Measurements from ENCODE around the gene VNN1. TPM values are rescaled to one million over a fixed set of nuclear protein-coding genes. Genes with fewer than 3 reads are reported as not detected.

VNN1 gene
- total RNA-seq, 1 experiment from 2014 or later, result not detected

- CTCF ChIA-PET, result interaction anchor here (2.2 kb wide), 1 partner anchor 8 kb away, joined by 6 read pairs; no protein-coding TSS in a partner anchor
- TF ChIP-seq EGR1 (IDR thresholded peaks at IDR 0.05; ENCODE audit: low read depth) (no peak), MAX (IDR thresholded peaks at IDR 0.05) (no peak), JUND (IDR thresholded peaks at IDR 0.05) (no peak), ZBTB33 (IDR thresholded peaks at IDR 0.05; ENCODE audit: extremely low read depth, insufficient replicate concordance, low read length) (no peak), EZH2phosphoT487 (IDR thresholded peaks at IDR 0.05; ENCODE audit: borderline replicate concordance) (no peak), SIN3A (IDR thresholded peaks at IDR 0.05; ENCODE audit: low read depth) (no peak), ELF1 (IDR thresholded peaks at IDR 0.05; ENCODE audit: borderline replicate concordance, low read depth) (no peak), YY1 (IDR thresholded peaks at IDR 0.05; ENCODE audit: extremely low read depth, insufficient replicate concordance, low read depth, low read length) (no peak), CTCF (IDR thresholded peaks at IDR 0.05 in 2 of 3, conservative IDR thresholded peaks at IDR 0.05 in 1 of 3; ENCODE audit: borderline replicate concordance in 1 of 3, insufficient read depth in 1 of 3, low read depth in 2 of 3, low read length in 2 of 3) (no peak), SRF (IDR thresholded peaks at IDR 0.05; ENCODE audit: low read depth) (no peak), TCF7L2 (IDR thresholded peaks at IDR 0.05; ENCODE audit: borderline replicate concordance, extremely low read depth, insufficient read depth, insufficient read length) (no peak), FOSL1 (IDR thresholded peaks at IDR 0.05; ENCODE audit: low read depth) (no peak), REST (IDR thresholded peaks at IDR 0.05; ENCODE audit: low read depth) (no peak), POLR2AphosphoS5 (IDR thresholded peaks at IDR 0.05; ENCODE audit: low read depth, low read length) (no peak), RAD21 (IDR thresholded peaks at IDR 0.05; ENCODE audit: low read depth) (no peak), ZFX (IDR thresholded peaks at IDR 0.05) (no peak), SP1 (IDR thresholded peaks at IDR 0.05; ENCODE audit: low read depth) (no peak), POLR2A (IDR thresholded peaks at IDR 0.05; ENCODE audit: borderline replicate concordance, extremely low read depth, insufficient read depth, insufficient read length) (no peak)
- ATAC-seq (no peak), DNase-seq (ENCODE audit: low read depth, low spot score) (no peak)
- no peak overlapping the region for H3K4me2 ChIP-seq (ENCODE audit: low read length)
- H3K27ac ChIP-seq (ENCODE audit: low read depth, low read length), result no peak overlapping the region
- H3K79me2 ChIP-seq (ENCODE audit: insufficient read depth, low read length), result no peaks in the 10 kb centered on the region
- no TSS peak for BruUV-seq (replicated peaks)
- RAD21 ChIA-PET (ENCODE audit: low non-redundant PET in 1 of 2, low total read pairs in 2 of 2, uncharacterized antibody in 2 of 2, unreplicated experiment in 2 of 2), result no interaction called here
- intact Hi-C loops (cut with micrococcal nuclease), result no loop called here
- H3K36me3 ChIP-seq (ENCODE audit: control insufficient read depth in 1 of 2, insufficient read depth in 2 of 2, low read length in 2 of 2), result no peaks in the 10 kb centered on the region
- no peak overlapping the region for H3K9ac ChIP-seq (ENCODE audit: low read length)
- no peaks in the 10 kb centered on the region for H3K27me3 ChIP-seq (ENCODE audit: insufficient read depth, low read length)
- no peak overlapping the region for H3K4me3 ChIP-seq (replicated peaks in 1 of 2; ENCODE audit: low read depth in 1 of 2, low read length in 2 of 2)
- no peak overlapping the region for H2AFZ ChIP-seq (ENCODE audit: low read depth, low read length, poor library complexity, severe bottlenecking)
- POLR2A ChIA-PET, result no interaction called here
- H3K9me2 ChIP-seq (ENCODE audit: insufficient read depth), result no peaks in the 10 kb centered on the region
- H3K4me1 ChIP-seq (ENCODE audit: control insufficient read depth in 1 of 2, insufficient read depth in 2 of 2, low read length in 2 of 2), result peaks cover 0 to 5% of the 10 kb centered on the region in 2 experiments; a peak in 1 of 4 replicates
- H4K20me1 ChIP-seq (ENCODE audit: insufficient read depth), result no peaks in the 10 kb centered on the region
- no peaks in the 10 kb centered on the region for H3K9me3 ChIP-seq (ENCODE audit: control insufficient read depth in 1 of 2, insufficient read depth in 1 of 2, low read depth in 1 of 2, low read length in 2 of 2)
Measured at GRCh38 chr6:132661906-132662305, 51.9 kb downstream of the VNN1 start.

All from HCT116 (cell line).